Posterior vena cava (tissue), 2 donors: ENCODE data around the gene TMEM204. TPM values are rescaled to one million over a fixed set of nuclear protein-coding genes. Genes with fewer than 3 reads are reported as not detected.

Experiments
- DNase-seq: peaks from one replicate; pipeline ENCODE4 v3.0.0-alpha.2; 2020; ENCODE audit warnings: low spot score
- intact Hi-C, 2 donors: fragments of 100-400 bp; cut with DNase I; formaldehyde crosslinking; loops; one replicate each; pipeline versions ENCODE4 v1.14.1 to v1.14.2; 2022 to 2023
- total RNA-seq, 2 donors: library from RNA; stranded (reverse); fragmentation: NEBNext Ultra II Directional; extraction: Animal tissue kit (Norgen Biotek cat#: 25700); gene quantifications; one replicate each; pipeline ENCODE4 v1.2.1, GENCODE V29; 2021
- donor health status: DM: yes; HTN: yes; CAD: no.
- donor health status: DM: yes; HTN: yes; CAD: no.

The TMEM204 gene
- total RNA-seq, 2 donors from 2014 or later = 23.7 to 36.5 TPM

GRCh38 chr16:1546430-1546829 lies 13.0 kb downstream of the TMEM204 start:
- intact Hi-C loops = loop anchor here in 1 of 2 donors (10.0 kb wide), 1 partner anchor 58 kb away; no protein-coding TSS in a partner anchor
- DNase-seq = no peak

- intact Hi-C loops = loop anchor here in 1 of 2 donors (10.0 kb wide), 1 partner anchor 57 kb away; no protein-coding TSS in a partner anchor
- no peak for DNase-seq
These were observed 14.8 kb downstream of the TMEM204 start for GRCh38 chr16:1548233-1548632.

GRCh38 chr16:1548727-1549126 lies 15.3 kb downstream of the TMEM204 start:
- DNase-seq = no peak
- intact Hi-C loops = loop anchor here in 1 of 2 donors (10.0 kb wide), 1 partner anchor 56 kb away; no protein-coding TSS in a partner anchor

GRCh38 chr16:1550069-1550468 lies 16.6 kb downstream of the TMEM204 start:
- intact Hi-C loops = loop anchor here in 1 of 2 donors (10.0 kb wide), 1 partner anchor 55 kb away; the partner anchor contains the start of gene TELO2
- DNase-seq = no peak

GRCh38 chr16:1550696-1551095 lies 17.2 kb downstream of the TMEM204 start:
- DNase-seq = no peak
- intact Hi-C loops = loop anchor here in 1 of 2 donors (10.0 kb wide), 1 partner anchor 56 kb away; the partner anchor contains the start of gene TELO2

GRCh38 chr16:1551166-1551565 lies 17.7 kb downstream of the TMEM204 start:
- intact Hi-C loops = loop anchor here in 1 of 2 donors (10.0 kb wide), 1 partner anchor 56 kb away; the partner anchor contains the start of gene TELO2
- DNase-seq = no peak

- intact Hi-C loops = loop anchor here in 1 of 2 donors (10.0 kb wide), 1 partner anchor 57 kb away; the partner anchor contains the start of gene TELO2
- DNase-seq = no peak
These were observed 18.7 kb downstream of the TMEM204 start for GRCh38 chr16:1552129-1552528.

- intact Hi-C loops = loop anchor here in 1 of 2 donors (10.0 kb wide), 1 partner anchor 59 kb away; the partner anchor contains the start of gene TELO2
- DNase-seq = no peak
These were observed 20.7 kb downstream of the TMEM204 start for GRCh38 chr16:1553946-1554825.

- DNase-seq = no peak
- intact Hi-C loops = loop anchor here in 1 of 2 donors (10.0 kb wide), 1 partner anchor 60 kb away; the partner anchor contains the start of gene TELO2
These were observed 21.5 kb downstream of the TMEM204 start for GRCh38 chr16:1554826-1555445.

GRCh38 chr16:1556254-1556653 lies 22.8 kb downstream of the TMEM204 start:
- intact Hi-C loops = loop anchor here in 1 of 2 donors (10.0 kb wide), 1 partner anchor 61 kb away; the partner anchor contains the start of gene TELO2
- no peak for DNase-seq

- intact Hi-C loops = loop anchor here in 1 of 2 donors (10.0 kb wide), 1 partner anchor 62 kb away; the partner anchor contains the start of gene TELO2
- no peak for DNase-seq
These were observed 23.6 kb downstream of the TMEM204 start for GRCh38 chr16:1557074-1557473.

- intact Hi-C loops = loop anchor here in 1 of 2 donors (10.0 kb wide), 1 partner anchor 63 kb away; the partner anchor contains the start of gene TELO2
These were observed 24.1 kb downstream of the TMEM204 start for GRCh38 chr16:1557576-1557975.

GRCh38 chr16:1559446-1559975 lies 26.0 kb downstream of the TMEM204 start:
- intact Hi-C loops = loop anchor here in 1 of 2 donors (10.0 kb wide), 1 partner anchor 65 kb away; the partner anchor contains the start of gene TELO2

More at GRCh38 chr16:1557576-1557975, 24.1 kb downstream of the TMEM204 start:
- no peak for DNase-seq

GRCh38 chr16:1560153-1560552 lies 26.7 kb downstream of the TMEM204 start:
- DNase-seq = no peak
- intact Hi-C loops = loop anchor here in 1 of 2 donors (5.0 kb wide), 1 partner anchor 98 kb away; no protein-coding TSS in a partner anchor

More at GRCh38 chr16:1559446-1559975, 26.0 kb downstream of the TMEM204 start:
- no peak for DNase-seq

GRCh38 chr16:1560866-1561265 lies 27.4 kb downstream of the TMEM204 start:
- intact Hi-C loops = loop anchor here in 1 of 2 donors (5.0 kb wide), 1 partner anchor 99 kb away; no protein-coding TSS in a partner anchor

GRCh38 chr16:1561266-1561665 lies 27.8 kb downstream of the TMEM204 start:
- DNase-seq = no peak
- intact Hi-C loops = loop anchor here in 1 of 2 donors (5.0 kb wide), 1 partner anchor 99 kb away; no protein-coding TSS in a partner anchor

More at GRCh38 chr16:1560866-1561265, 27.4 kb downstream of the TMEM204 start:
- no peak for DNase-seq

- DNase-seq = no peak
- intact Hi-C loops = loop anchor here in 1 of 2 donors (5.0 kb wide), 1 partner anchor 100 kb away; no protein-coding TSS in a partner anchor
These were observed 28.4 kb downstream of the TMEM204 start for GRCh38 chr16:1561836-1562235.

- intact Hi-C loops = loop anchor here in 1 of 2 donors (5.0 kb wide), 1 partner anchor 101 kb away; no protein-coding TSS in a partner anchor
- no peak for DNase-seq
These were observed 30.3 kb downstream of the TMEM204 start for GRCh38 chr16:1563786-1564185.
